Mesothelial cell of epicardium (in vitro differentiated cells): ENCODE data around the gene TESK2. TPM values are rescaled to one million over a fixed set of nuclear protein-coding genes. Genes with fewer than 3 reads are reported as not detected.

Source experiments
- DNase-seq, 2 experiments: peaks; one replicate each; pipeline ENCODE4 v3.0.0; 2021; ENCODE audit warnings: low spot score in 2 of 2; ENCODE audit not compliant: unreplicated experiment in 2 of 2
- H3K27ac Mint-ChIP-seq: 2 replicates; pipeline ENCODE4 v1.8.0; 2021; ENCODE audit warnings: mixed read lengths
- H3K27me3 Mint-ChIP-seq: 2 replicates; pipeline ENCODE4 v1.8.0; 2021; ENCODE audit warnings: low read depth, mixed read lengths
- H3K36me3 Mint-ChIP-seq: 2 replicates; pipeline ENCODE4 v1.8.0; 2021; ENCODE audit warnings: mixed read lengths
- H3K4me1 Mint-ChIP-seq: 2 replicates; pipeline ENCODE4 v1.8.0; 2021; ENCODE audit warnings: mixed read lengths
- H3K4me3 Mint-ChIP-seq: 2 replicates; pipeline ENCODE4 v1.8.0; 2021; ENCODE audit warnings: mild to moderate bottlenecking, moderate library complexity, mixed read lengths
- H3K9me3 Mint-ChIP-seq: 2 replicates; pipeline ENCODE4 v1.8.0; 2021; ENCODE audit warnings: mixed read lengths
- CTCF ChIP-seq: fragments of 200-600 bp; sonication (generic); IDR thresholded peaks from one replicate; pipeline ENCODE4 v1.5.0; 2021; ENCODE audit warnings: antibody characterized with exemption; ENCODE audit not compliant: unreplicated experiment
- total RNA-seq: library from RNA; stranded (reverse); gene quantifications from 3 replicates; pipeline ENCODE4 v1.2.1, GENCODE V29; 2021

Gene TESK2
- total RNA-seq, 1 donor from 2014 or later: 4.3 TPM

GRCh38 chr1:45348020-45348419 is 142.9 kb downstream of the TESK2 start:
- Mint-ChIP-seq H3K27me3 (no peaks in the 10 kb centered on the region), H3K36me3 (peaks cover 11% of the 10 kb centered on the region), H3K4me1 (peaks cover 6% of the 10 kb centered on the region), H3K27ac (no peak overlapping the region), H3K9me3 (no peaks in the 10 kb centered on the region), H3K4me3 (no peak overlapping the region)
- DNase-seq: no peak
- no peak for TF ChIP-seq CTCF

GRCh38 chr1:45346473-45346872 is 144.5 kb downstream of the TESK2 start:
- Mint-ChIP-seq H3K27me3 (no peaks in the 10 kb centered on the region), H3K9me3 (no peaks in the 10 kb centered on the region), H3K4me1 (peaks cover 11% of the 10 kb centered on the region), H3K36me3 (peaks cover 12% of the 10 kb centered on the region), H3K27ac (no peak overlapping the region), H3K4me3 (no peak overlapping the region)
- DNase-seq: no peak
- TF ChIP-seq CTCF: no peak

GRCh38 chr1:45345014-45345413 is 145.9 kb downstream of the TESK2 start:
- TF ChIP-seq CTCF: no peak
- H3K4me1 Mint-ChIP-seq: peaks cover 19% of the 10 kb centered on the region
- no peak overlapping the region for H3K27ac Mint-ChIP-seq
- peaks cover 12% of the 10 kb centered on the region for H3K36me3 Mint-ChIP-seq
- H3K9me3 Mint-ChIP-seq: no peaks in the 10 kb centered on the region
- H3K27me3 Mint-ChIP-seq: no peaks in the 10 kb centered on the region
- H3K4me3 Mint-ChIP-seq: no peak overlapping the region
- no peak for DNase-seq

- DNase-seq: no peak
- no peaks in the 10 kb centered on the region for H3K27me3 Mint-ChIP-seq
- peaks cover 22% of the 10 kb centered on the region for H3K4me1 Mint-ChIP-seq
- H3K9me3 Mint-ChIP-seq: no peaks in the 10 kb centered on the region
- peaks cover 12% of the 10 kb centered on the region for H3K36me3 Mint-ChIP-seq
- no peak overlapping the region for H3K27ac Mint-ChIP-seq
- no peak overlapping the region for H3K4me3 Mint-ChIP-seq
- no peak for TF ChIP-seq CTCF
Measured at GRCh38 chr1:45344499-45344898, 146.5 kb downstream of the TESK2 start.

GRCh38 chr1:45340816-45341466 is 150.0 kb downstream of the TESK2 start:
- Mint-ChIP-seq H3K36me3 (peaks cover 16% of the 10 kb centered on the region), H3K27ac (peak overlapping the region; percentile 93), H3K27me3 (no peaks in the 10 kb centered on the region), H3K4me3 (peak overlapping the region; percentile 90), H3K9me3 (no peaks in the 10 kb centered on the region), H3K4me1 (peaks cover 22% of the 10 kb centered on the region)
- no peak for TF ChIP-seq CTCF
- no peak for DNase-seq
